HCT116 (cell line): ENCODE data around the gene IRGM. TPM values are rescaled to one million over a fixed set of nuclear protein-coding genes. Genes with fewer than 3 reads are reported as not detected.

Experiments used
- ATAC-seq: fragments of 200-7000 bp; cut with Tn5 transposase; 2 replicates; pipeline ENCODE4 v1.9.1; 2020; ENCODE audit warnings: mild to moderate bottlenecking, moderate library complexity
- BruUV-seq: library from RNA; stranded (reverse); fragments of 400-500 nt; replicated peaks from 2 replicates; lab custom pipeline; 2021; lab: Mats Ljungman, UMichigan
- CTCF ChIA-PET: fragments of 300-600 bp; sonication (Branson Sonifier 250); formaldehyde crosslinking; loops from one replicate; lab custom pipeline; 2021; ENCODE audit warnings: antibody characterized with exemption; lab: Charles Lee
- POLR2A ChIA-PET: fragments of 300-600, 350-600 bp; sonication (Branson Sonifier 250); formaldehyde crosslinking; loops from one replicate; lab custom pipeline; 2021; ENCODE audit warnings: antibody characterized with exemption; lab: Charles Lee
- RAD21 ChIA-PET, 2 experiments: fragments of 300-600 bp; sonication (Branson Sonifier 250); formaldehyde crosslinking; loops; one replicate each; lab custom pipeline; 2023; ENCODE audit warnings: low total read pairs in 2 of 2; ENCODE audit not compliant: uncharacterized antibody in 2 of 2, unreplicated experiment in 2 of 2, low non-redundant PET in 1 of 2; lab: Charles Lee
- DNase-seq: peaks from one replicate; pipeline ENCODE4 v3.0.0-alpha.2; 2010; ENCODE audit warnings: low read depth, low spot score
- H2AFZ ChIP-seq: fragments of 200-600 bp; shearing (Covaris generic), sonication (generic); 2 replicates; pipeline ENCODE4 v1.6.1; 2017; ENCODE audit warnings: low read depth, mixed run types, mixed read lengths, antibody characterized with exemption, low read length; ENCODE audit not compliant: poor library complexity, severe bottlenecking
- H3K27ac ChIP-seq: 2 replicates; pipeline ENCODE4 v1.5.1; 2012; ENCODE audit warnings: low read depth, low read length
- H3K27me3 ChIP-seq: fragments of 200-600 bp; sonication (generic); 2 replicates; pipeline ENCODE4 v1.6.1; 2016; ENCODE audit warnings: mixed run types, low read length, mixed read lengths; ENCODE audit not compliant: insufficient read depth
- H3K36me3 ChIP-seq, 2 experiments: fragments of 200-500 bp in 1 of 2; fragments of 200-600 bp in 1 of 2; sonication (Bioruptor generic) in 1 of 2; sonication (generic) in 1 of 2; 2 replicates each; pipeline versions ENCODE4 v1.5.1 to v1.6.1; 2014 to 2016; ENCODE audit warnings: low read length in 2 of 2, inconsistent platforms in 1 of 2, mixed read lengths in 1 of 2, mixed run types in 1 of 2; ENCODE audit not compliant: insufficient read depth in 2 of 2, control insufficient read depth in 1 of 2
- H3K4me1 ChIP-seq, 2 experiments: fragments of 200-600 bp in 1 of 2; sonication (generic) in 1 of 2; 2 replicates each; pipeline versions ENCODE4 v1.5.1 to v1.6.1; 2012 to 2017; ENCODE audit warnings: low read length in 2 of 2, inconsistent platforms in 1 of 2, mild to moderate bottlenecking in 1 of 2, mixed read lengths in 1 of 2, mixed run types in 1 of 2, moderate library complexity in 1 of 2; ENCODE audit not compliant: insufficient read depth in 2 of 2, control insufficient read depth in 1 of 2
- H3K4me2 ChIP-seq: fragments of 200-600 bp; sonication (generic); 2 replicates; pipeline ENCODE4 v1.6.1; 2017; ENCODE audit warnings: mixed run types, low read length, mixed read lengths
- H3K4me3 ChIP-seq, 2 experiments: fragments of 200-600 bp in 1 of 2; sonication (generic) in 1 of 2; replicated peaks in 1 of 2; 2 replicates each; pipeline ENCODE4 v1.5.1; 2011 to 2016; ENCODE audit warnings: low read length in 2 of 2, control low read depth in 1 of 2, low read depth in 1 of 2, mild to moderate bottlenecking in 1 of 2, mixed read lengths in 1 of 2, mixed run types in 1 of 2
- H3K79me2 ChIP-seq: fragments of 200-600 bp; sonication (generic); 2 replicates; pipeline ENCODE4 v1.6.1; 2017; ENCODE audit warnings: mild to moderate bottlenecking, mixed run types, low read length, moderate library complexity, mixed read lengths; ENCODE audit not compliant: insufficient read depth
- H3K9ac ChIP-seq: fragments of 200-600 bp; sonication (generic); 2 replicates; pipeline ENCODE4 v1.6.1; 2016; ENCODE audit warnings: low read length, mixed read lengths
- H3K9me2 ChIP-seq: fragments of 200-600 bp; sonication (generic), shearing (Covaris generic); 2 replicates; pipeline ENCODE4 v1.6.1; 2017; ENCODE audit warnings: mixed run types, mild to moderate bottlenecking, moderate library complexity; ENCODE audit not compliant: insufficient read depth
- H3K9me3 ChIP-seq, 2 experiments: fragments of 200-500 bp in 1 of 2; fragments of 200-600 bp in 1 of 2; sonication (Bioruptor generic) in 1 of 2; sonication (generic) in 1 of 2; 2 replicates each; pipeline ENCODE4 v1.6.1; 2014 to 2017; ENCODE audit warnings: low read length in 2 of 2, mixed read lengths in 2 of 2, inconsistent platforms in 1 of 2, low read depth in 1 of 2, mild to moderate bottlenecking in 1 of 2, mixed run types in 1 of 2, moderate library complexity in 1 of 2; ENCODE audit not compliant: control insufficient read depth in 1 of 2, insufficient read depth in 1 of 2
- H4K20me1 ChIP-seq: fragments of 200-600 bp; sonication (generic), shearing (Covaris generic); 2 replicates; pipeline ENCODE4 v1.6.1; 2017; ENCODE audit warnings: mixed run types, mild to moderate bottlenecking, moderate library complexity; ENCODE audit not compliant: insufficient read depth
- ATF3 ChIP-seq: IDR thresholded peaks from 2 replicates; pipeline ENCODE4 v1.6.1; 2012
- CTCF ChIP-seq, 3 experiments: fragments of 200-600 bp in 1 of 3; sonication (generic) in 1 of 3; IDR thresholded peaks in 2 of 3; conservative IDR thresholded peaks in 1 of 3; 2 replicates each; pipeline ENCODE4 v1.5.1; 2012 to 2017; ENCODE audit warnings: low read depth in 2 of 3, low read length in 2 of 3, antibody characterized with exemption in 1 of 3, borderline replicate concordance in 1 of 3, control low read depth in 1 of 3, mild to moderate bottlenecking in 1 of 3, mixed read lengths in 1 of 3, mixed run types in 1 of 3, moderate library complexity in 1 of 3; ENCODE audit not compliant: insufficient read depth in 1 of 3
- EGR1 ChIP-seq: IDR thresholded peaks from 2 replicates; pipeline ENCODE4 v1.6.1; 2012; ENCODE audit warnings: low read depth
- ELF1 ChIP-seq: IDR thresholded peaks from 2 replicates; pipeline ENCODE4 v1.6.1; 2012; ENCODE audit warnings: low read depth, borderline replicate concordance
- EZH2 ChIP-seq: fragments of 200-600 bp; sonication (generic); IDR thresholded peaks from 2 replicates; pipeline ENCODE4 v1.6.1; 2017; ENCODE audit warnings: antibody characterized with exemption, mixed run types
- EZH2phosphoT487 ChIP-seq: fragments of 200-600 bp; IDR thresholded peaks from 2 replicates; pipeline ENCODE4 v1.6.1; 2018; ENCODE audit warnings: antibody characterized with exemption, borderline replicate concordance
- JUND ChIP-seq: IDR thresholded peaks from 2 replicates; pipeline ENCODE4 v1.6.1; 2012
- MAX ChIP-seq: IDR thresholded peaks from 2 replicates; pipeline ENCODE4 v1.6.1; 2012
- POLR2A ChIP-seq: IDR thresholded peaks from 2 replicates; pipeline ENCODE4 v1.7.0; 2011; ENCODE audit warnings: borderline replicate concordance; ENCODE audit not compliant: insufficient read depth, insufficient read length; ENCODE audit errors: extremely low read depth
- POLR2AphosphoS5 ChIP-seq: IDR thresholded peaks from 2 replicates; pipeline ENCODE4 v1.6.1; 2011; ENCODE audit warnings: mild to moderate bottlenecking, low read depth, low read length, moderate library complexity
- RAD21 ChIP-seq: IDR thresholded peaks from 2 replicates; pipeline ENCODE4 v1.6.1; 2012; ENCODE audit warnings: low read depth, mild to moderate bottlenecking
- REST ChIP-seq: IDR thresholded peaks from 2 replicates; pipeline ENCODE4 v1.6.1; 2012; ENCODE audit warnings: low read depth
- SIN3A ChIP-seq: IDR thresholded peaks from 2 replicates; pipeline ENCODE4 v1.6.1; 2012; ENCODE audit warnings: low read depth
- SP1 ChIP-seq: IDR thresholded peaks from 2 replicates; pipeline ENCODE4 v1.6.1; 2012; ENCODE audit warnings: low read depth
- SRF ChIP-seq: IDR thresholded peaks from 2 replicates; pipeline ENCODE4 v1.6.1; 2012; ENCODE audit warnings: low read depth
- TCF7L2 ChIP-seq: IDR thresholded peaks from 2 replicates; pipeline ENCODE4 v1.7.0; 2011; ENCODE audit warnings: borderline replicate concordance, inconsistent platforms; ENCODE audit not compliant: insufficient read depth, insufficient read length; ENCODE audit errors: extremely low read depth
- YY1 ChIP-seq: IDR thresholded peaks from 2 replicates; pipeline ENCODE4 v1.6.1; 2011; ENCODE audit warnings: low read length, low read depth, moderate library complexity, mild to moderate bottlenecking; ENCODE audit not compliant: insufficient replicate concordance; ENCODE audit errors: extremely low read depth
- ZBTB33 ChIP-seq: IDR thresholded peaks from 2 replicates; pipeline ENCODE4 v1.6.1; 2011; ENCODE audit warnings: mild to moderate bottlenecking, low read length, moderate library complexity; ENCODE audit not compliant: insufficient replicate concordance; ENCODE audit errors: extremely low read depth
- ZFX ChIP-seq: fragments of 450-650 bp; IDR thresholded peaks from 2 replicates; pipeline ENCODE4 v1.6.1; 2017
- ZNF274 ChIP-seq: fragments of 200-500 bp; sonication (Bioruptor generic); IDR thresholded peaks from 2 replicates; pipeline ENCODE4 v1.6.1; 2014; ENCODE audit warnings: mild to moderate bottlenecking, low read depth, low read length, inconsistent platforms
- intact Hi-C: fragments of 100-400 bp; cut with micrococcal nuclease; formaldehyde crosslinking; loops from 2 replicates; pipeline ENCODE4 v1.10.0; 2022
- total RNA-seq: library from RNA; stranded (reverse); gene quantifications from one replicate; pipeline ENCODE4 v1.2.1, GENCODE V29; 2021; ENCODE audit not compliant: unreplicated experiment

The IRGM gene
- total RNA-seq, 1 experiment from 2014 or later: not detected

GRCh38 chr5:150836703-150837102 lies 9.6 kb upstream of the IRGM start:
- Histone ChIP-seq H3K4me2 (no peak overlapping the region), H3K9me3 (no peaks in the 10 kb centered on the region), H3K4me3 (no peak overlapping the region), H2AFZ (no peak overlapping the region), H3K4me1 (no peaks in the 10 kb centered on the region), H3K36me3 (no peaks in the 10 kb centered on the region), H3K9me2 (no peaks in the 10 kb centered on the region), H4K20me1 (no peaks in the 10 kb centered on the region), H3K27ac (no peak overlapping the region), H3K79me2 (no peaks in the 10 kb centered on the region), H3K27me3 (no peaks in the 10 kb centered on the region), H3K9ac (no peak overlapping the region)
- ChIA-PET POLR2A (no interaction called here), RAD21 (no interaction called here), CTCF (no interaction called here)
- DNase-seq (no peak), ATAC-seq (no peak)
- no TSS peak for BruUV-seq
- intact Hi-C loops: no loop called here
- TF ChIP-seq EZH2phosphoT487 (no peak), ZBTB33 (no peak), RAD21 (no peak), YY1 (no peak), REST (no peak), ZNF274 (no peak), ELF1 (no peak), POLR2AphosphoS5 (no peak), SRF (no peak), JUND (no peak), ATF3 (no peak), SP1 (no peak), CTCF (IDR thresholded peaks at IDR 0.05 in 2 of 3, conservative IDR thresholded peaks at IDR 0.05 in 1 of 3; ENCODE audit: borderline replicate concordance in 1 of 3, insufficient read depth in 1 of 3, low read depth in 2 of 3, low read length in 2 of 3) (no peak), MAX (no peak), EZH2 (no peak), EGR1 (no peak), SIN3A (no peak), POLR2A (no peak), ZFX (no peak), TCF7L2 (no peak)
